DND-41 (cell line): Measurements from ENCODE around the gene FAM43A.

Experiments
- ATAC-seq: fragments of 200-7000 bp; cut with Tn5 transposase; 3 replicates; pipeline ENCODE4 v1.9.1; 2021; ENCODE audit warnings: low read depth; ENCODE audit not compliant: insufficient read depth
- DNase-seq: peaks from one replicate; pipeline ENCODE4 v3.0.0-alpha.2; 2020
- H2AFZ ChIP-seq: 2 replicates; pipeline ENCODE4 v1.6.0; 2012; ENCODE audit warnings: low read depth, low read length
- H3K27ac ChIP-seq: 2 replicates; pipeline ENCODE4 v1.5.1; 2012; ENCODE audit warnings: low read length, inconsistent platforms
- H3K27me3 ChIP-seq: fragments of 200-600 bp; sonication (generic); 2 replicates; pipeline ENCODE4 v1.6.0; 2012; ENCODE audit warnings: low read length, mild to moderate bottlenecking, inconsistent platforms; ENCODE audit not compliant: insufficient read depth, poor library complexity
- H3K36me3 ChIP-seq: 2 replicates; pipeline ENCODE4 v1.5.1; 2012; ENCODE audit warnings: low read length, inconsistent platforms; ENCODE audit not compliant: insufficient read depth
- H3K4me1 ChIP-seq: 2 replicates; pipeline ENCODE4 v1.5.1; 2012; ENCODE audit warnings: mild to moderate bottlenecking, low read length; ENCODE audit not compliant: insufficient read depth
- H3K4me2 ChIP-seq: 2 replicates; pipeline ENCODE4 v1.6.0; 2012; ENCODE audit warnings: mild to moderate bottlenecking, moderate library complexity, low read length, inconsistent platforms; ENCODE audit not compliant: insufficient read depth
- H3K4me3 ChIP-seq, 2 experiments: fragments of 200-600 bp in 1 of 2; shearing (Covaris generic) in 1 of 2; 2 replicates each; pipeline ENCODE4 v1.5.1; 2012 to 2016; ENCODE audit warnings: inconsistent platforms in 2 of 2, low read length in 2 of 2, mild to moderate bottlenecking in 2 of 2, low read depth in 1 of 2, moderate library complexity in 1 of 2
- H3K79me2 ChIP-seq: 2 replicates; pipeline ENCODE4 v1.6.0; 2012; ENCODE audit warnings: low read length, inconsistent platforms; ENCODE audit not compliant: insufficient read depth
- H3K9ac ChIP-seq: 2 replicates; pipeline ENCODE4 v1.6.0; 2012; ENCODE audit warnings: low read depth, mild to moderate bottlenecking, inconsistent platforms, low read length, moderate library complexity
- H3K9me3 ChIP-seq: 2 replicates; pipeline ENCODE4 v1.5.1; 2012; ENCODE audit warnings: low read length, moderate library complexity, mild to moderate bottlenecking, inconsistent platforms; ENCODE audit not compliant: insufficient read depth, severe bottlenecking
- H4K20me1 ChIP-seq: 2 replicates; pipeline ENCODE4 v1.6.0; 2012; ENCODE audit warnings: low read length; ENCODE audit not compliant: insufficient read depth
- CTCF ChIP-seq: IDR thresholded peaks from 2 replicates; pipeline ENCODE4 v1.5.1; 2012; ENCODE audit warnings: borderline replicate concordance, low read length, moderate library complexity, mild to moderate bottlenecking; ENCODE audit not compliant: poor library complexity, severe bottlenecking; ENCODE audit errors: extremely low read depth
- EZH2 ChIP-seq: IDR thresholded peaks from 3 replicates; pipeline ENCODE4 v1.6.1; 2012; ENCODE audit warnings: borderline replicate concordance, low read depth, mild to moderate bottlenecking, moderate library complexity, low read length, inconsistent platforms; ENCODE audit not compliant: severe bottlenecking

FAM43A gene

DNA sequence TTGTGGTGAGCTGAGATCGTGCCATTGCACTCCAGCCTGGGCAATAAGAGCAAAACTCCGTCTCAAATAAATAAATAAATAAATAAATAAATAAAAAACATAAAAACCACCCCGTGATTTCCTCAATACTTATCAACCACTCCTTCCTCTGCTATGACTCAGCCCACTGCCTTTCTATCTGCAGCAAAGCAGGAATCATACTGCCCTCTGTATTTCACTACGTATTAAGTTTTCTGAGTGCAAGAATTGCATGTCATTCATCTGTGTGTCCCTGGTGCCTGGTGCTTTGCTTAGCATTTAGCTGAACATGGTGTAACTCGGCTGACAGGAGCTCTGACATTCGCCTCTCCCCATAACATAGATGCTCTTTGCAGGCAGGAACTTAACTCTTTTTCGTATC, 20.8 kb upstream of the FAM43A start:
- no peak for TF ChIP-seq CTCF
- TF ChIP-seq EZH2: no peak
- Histone ChIP-seq H4K20me1 (peaks cover 8% of the 10 kb centered on the region), H2AFZ (no peak overlapping the region), H3K9me3 (no peaks in the 10 kb centered on the region), H3K27me3 (no peaks in the 10 kb centered on the region), H3K4me2 (no peak overlapping the region), H3K79me2 (peaks cover 27% of the 10 kb centered on the region), H3K9ac (no peak overlapping the region), H3K4me1 (peaks cover 1% of the 10 kb centered on the region), H3K4me3 (no peak overlapping the region), H3K36me3 (peaks cover 78% of the 10 kb centered on the region), H3K27ac (no peak overlapping the region)
- ATAC-seq (no peak), DNase-seq (no peak)

- DNase-seq (no peak), ATAC-seq (no peak)
- TF ChIP-seq EZH2: no peak
- no peak for TF ChIP-seq CTCF
- Histone ChIP-seq H3K27me3 (no peaks in the 10 kb centered on the region), H3K9ac (no peak overlapping the region), H2AFZ (no peak overlapping the region), H3K36me3 (peaks cover 59% of the 10 kb centered on the region), H3K4me1 (peaks cover 17% of the 10 kb centered on the region), H3K9me3 (no peaks in the 10 kb centered on the region), H4K20me1 (peaks cover 16% of the 10 kb centered on the region), H3K79me2 (peaks cover 47% of the 10 kb centered on the region), H3K27ac (no peak overlapping the region), H3K4me2 (no peak overlapping the region), H3K4me3 (no peak overlapping the region)
Observed at GRCh38 chr3:194667363-194667762, 18.3 kb upstream of the FAM43A start.

DNA sequence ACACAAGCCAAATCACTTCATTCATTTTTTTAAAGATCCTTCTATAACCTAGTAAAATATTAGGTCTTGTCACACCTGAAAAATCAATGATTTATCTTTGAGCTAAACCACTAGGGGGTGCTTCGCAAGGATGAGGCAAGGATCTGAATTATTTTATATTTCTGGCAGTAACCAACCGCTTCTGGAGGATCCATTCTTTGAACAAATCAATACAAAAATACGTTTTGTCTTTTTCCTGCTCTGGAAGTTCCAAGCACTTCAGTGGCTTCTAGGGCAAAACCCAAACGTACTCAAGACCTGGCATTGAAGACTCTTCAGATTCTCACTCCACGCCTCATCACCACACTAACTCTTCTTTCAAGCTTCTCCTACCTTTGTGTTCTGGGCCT, 14.2 kb upstream of the FAM43A start:
- H3K36me3 ChIP-seq: peaks cover 25% of the 10 kb centered on the region
- peak overlapping the region; percentile 64 to 68 for H3K4me3 ChIP-seq
- ATAC-seq (peak; percentile 16; the same call in 2 of the 3 replicates), DNase-seq (peak; percentile 14)
- peaks cover 14% of the 10 kb centered on the region for H4K20me1 ChIP-seq
- H3K27ac ChIP-seq: peak overlapping the region; percentile 93
- H3K4me2 ChIP-seq: peak overlapping the region; percentile 99
- H3K4me1 ChIP-seq: peaks cover 24% of the 10 kb centered on the region
- no peaks in the 10 kb centered on the region for H3K27me3 ChIP-seq
- TF ChIP-seq EZH2 (no peak), CTCF (peak; percentile 63)
- H3K9ac ChIP-seq: peak overlapping the region; percentile 65
- H2AFZ ChIP-seq: peak overlapping the region; percentile 92
- peaks cover 45% of the 10 kb centered on the region for H3K79me2 ChIP-seq
- H3K9me3 ChIP-seq: no peaks in the 10 kb centered on the region
